Measurements from ENCODE around the gene PRRC2C.

- TF ChIP-seq EZH2 (IDR thresholded peaks at IDR 0.05): no peak
- TF ChIP-seq POLR2AphosphoS5 (IDR thresholded peaks at IDR 0.05; ENCODE audit: borderline replicate concordance, low read depth, low read length): no peak
- no peak for TF ChIP-seq FOXP2 (optimal IDR thresholded peaks at IDR 0.05; ENCODE audit: control extremely low read depth, extremely low read length, insufficient read depth)
Measured at GRCh38 chr1:171610385-171610784, 125.1 kb downstream of the PRRC2C start.
